ENCODE results near the gene RHO. TPM values are rescaled to one million over a fixed set of nuclear protein-coding genes. Genes with fewer than 3 reads are reported as not detected.

Gene RHO
- total and polyA plus RNA-seq, 10 of the 15 experiments (the other 5 are each of a cell fraction or from before 2014, with no cell fraction given), result not detected

- TF ChIP-seq CEBPZ (IDR thresholded peaks at IDR 0.05; ENCODE audit: low read depth, low read length) (no peak), IKZF2 (IDR thresholded peaks at IDR 0.05) (no peak), RB1 (IDR thresholded peaks at IDR 0.05; ENCODE audit: borderline replicate concordance) (no peak), SMAD1 (IDR thresholded peaks at IDR 0.05; ENCODE audit: low read depth, partially characterized antibody) (no peak), ZBED1 (IDR thresholded peaks at IDR 0.05; ENCODE audit: borderline replicate concordance) (no peak), EP300 (IDR thresholded peaks at IDR 0.05; ENCODE audit: borderline replicate concordance in 1 of 2, control insufficient read depth in 1 of 2, low read depth in 2 of 2, low read length in 2 of 2) (no peak), EED (IDR thresholded peaks at IDR 0.05; ENCODE audit: low read depth) (no peak)
These were observed 26.1 kb downstream of the RHO start (continued) for GRCh38 chr3:129554356-129555152.

- ChIA-PET CTCF (interaction anchor here (3.9 kb wide), 1 partner anchor 65 kb away, joined by 15 read pairs; no protein-coding TSS in a partner anchor), POLR2A (no interaction called here)
These were observed 26.7 kb downstream of the RHO start for GRCh38 chr3:129555153-129555550.

More at GRCh38 chr3:129555153-129555550, 26.7 kb downstream of the RHO start:
- DNase-seq (ENCODE audit: low read depth, low spot score), result no peak
- ChIA-PET RAD21 (ENCODE audit: unreplicated experiment) (no interaction called here), SMC1A (ENCODE audit: uncharacterized antibody, unreplicated experiment) (interaction anchor here (0.9 to 1.5 kb wide), 2 partner anchors 9 to 22 kb away, joined by 3 to 4 read pairs; no protein-coding TSS in a partner anchor)
- no peak overlapping the region for H3K9ac ChIP-seq (ENCODE audit: control insufficient read depth, insufficient read depth, low read length)
- H3K9me3 ChIP-seq (replicated peaks; ENCODE audit: control insufficient read depth, insufficient read depth, low read length), result no peaks in the 10 kb centered on the region
- H3K27ac ChIP-seq (ENCODE audit: control insufficient read depth, insufficient read depth), result no peak overlapping the region
- FAIRE-seq, result no peak
- in situ Hi-C loops (cut with MboI), result no loop called here
- no peak for ATAC-seq
- no peak overlapping the region for H3K4me3 ChIP-seq
- no peak overlapping the region for H3K4me2 ChIP-seq (ENCODE audit: control insufficient read depth, insufficient read depth)
- no TSS peak for BruUV-seq (replicated peaks)
- H3K36me3 ChIP-seq (ENCODE audit: control insufficient read depth in 2 of 2, insufficient read depth in 2 of 2, low read length in 1 of 2), result no peaks in the 10 kb centered on the region
- H2AFZ ChIP-seq (ENCODE audit: control insufficient read depth, low read depth, low read length), result no peak overlapping the region
- H4K20me1 ChIP-seq (ENCODE audit: control insufficient read depth, insufficient read depth), result no peaks in the 10 kb centered on the region
- no peaks in the 10 kb centered on the region for H3K4me1 ChIP-seq (ENCODE audit: control insufficient read depth, insufficient read depth, low read length)
- no peaks in the 10 kb centered on the region for H3K79me2 ChIP-seq (ENCODE audit: control insufficient read depth, insufficient read depth, low read length)
- peaks cover 2 to 7% of the 10 kb centered on the region in 2 experiments; a peak in 3 of 4 replicates for H3K27me3 ChIP-seq (replicated peaks in 1 of 2; ENCODE audit: control insufficient read depth in 2 of 2, insufficient read depth in 2 of 2, low read length in 1 of 2)
- intact Hi-C loops (cut with micrococcal nuclease; ENCODE audit: unreplicated experiment), result no loop called here
- 30% methylated on average over 15 of the region's 15 CpGs for WGBS (ENCODE audit: insufficient coverage, insufficient replicate concordance, low lambda C conversion rate, missing lambda C conversion rate)
- no peak for TF ChIP-seq RFX5 (IDR thresholded peaks at IDR 0.05; ENCODE audit: low read depth, low read length)
- TF ChIP-seq ASH2L (IDR thresholded peaks at IDR 0.05; ENCODE audit: borderline replicate concordance, low read depth), result no peak
- TF ChIP-seq POLR2A (IDR thresholded peaks at IDR 0.05; ENCODE audit: low read depth, low read length), result no peak
- no peak for TF ChIP-seq POU2F2 (IDR thresholded peaks at IDR 0.05; ENCODE audit: borderline replicate concordance, low read depth, low read length)

Data from GM12878 (cell line).